Islet of Langerhans (tissue), 1 donor: Measurements from ENCODE around the gene SELENOO.

ENCODE experiments used
- FAIRE-seq: peaks from one replicate; lab custom pipeline; 2011; peaks lifted over from hg19 to GRCh38; lab: Jason Lieb, UNC

The SELENOO gene

DNA sequence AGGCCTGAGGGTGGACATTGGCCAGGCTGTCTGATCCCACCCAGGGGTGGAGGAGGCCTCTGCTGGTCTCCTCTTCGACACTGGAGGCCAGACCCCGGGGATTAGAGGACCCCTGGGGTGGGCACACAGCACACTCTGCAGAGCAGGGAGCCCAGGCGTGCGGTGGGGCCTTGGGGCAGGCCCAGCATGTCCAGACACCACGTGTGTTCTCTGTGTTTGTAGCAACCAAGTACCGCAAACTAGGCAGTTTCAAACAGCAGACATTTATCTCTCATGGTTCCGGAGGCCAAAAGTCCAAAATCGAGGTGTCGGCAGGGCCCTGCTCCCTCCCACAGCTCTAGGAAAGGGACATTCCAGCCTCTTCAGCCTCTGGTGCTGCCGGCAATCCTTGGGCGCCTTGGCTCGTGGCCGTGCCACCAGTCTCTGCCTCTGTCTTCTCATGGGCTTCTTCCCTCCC is 28.8 kb upstream of the SELENOO start:
- no peak for FAIRE-seq

DNA sequence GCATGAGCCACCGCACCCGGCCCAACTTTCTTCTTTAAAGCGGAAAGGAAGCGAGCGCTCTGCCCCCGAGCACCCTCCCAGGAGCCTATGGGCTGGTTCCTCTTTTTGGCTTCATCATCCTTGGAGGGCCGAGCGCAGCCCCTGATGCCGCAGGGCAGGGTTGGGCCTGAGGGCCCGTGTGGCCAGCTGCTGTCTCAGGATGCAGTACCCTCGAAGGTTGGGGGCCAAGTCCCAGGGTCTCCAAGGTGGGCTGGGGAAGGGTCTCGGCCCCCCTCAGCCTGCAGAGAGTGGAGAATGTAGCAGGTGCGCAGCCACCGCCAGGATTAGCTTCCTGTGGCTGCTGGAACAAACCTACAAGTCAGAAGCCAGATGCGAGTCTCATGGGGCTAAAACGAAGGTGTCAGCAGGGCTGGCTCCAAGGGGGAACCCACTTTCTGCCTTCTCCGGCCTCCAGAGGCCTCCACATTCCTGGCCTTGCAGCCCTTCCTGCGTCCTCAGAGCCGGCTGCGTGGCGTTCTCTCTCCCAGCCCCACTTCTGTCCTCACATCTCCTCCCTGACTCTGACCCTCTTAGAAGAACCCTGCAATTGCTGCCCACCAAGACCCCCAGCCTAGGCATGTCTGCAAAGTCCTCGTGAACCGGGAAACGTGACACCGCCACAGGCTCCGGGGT is 27.4 kb upstream of the SELENOO start:
- no peak for FAIRE-seq

DNA sequence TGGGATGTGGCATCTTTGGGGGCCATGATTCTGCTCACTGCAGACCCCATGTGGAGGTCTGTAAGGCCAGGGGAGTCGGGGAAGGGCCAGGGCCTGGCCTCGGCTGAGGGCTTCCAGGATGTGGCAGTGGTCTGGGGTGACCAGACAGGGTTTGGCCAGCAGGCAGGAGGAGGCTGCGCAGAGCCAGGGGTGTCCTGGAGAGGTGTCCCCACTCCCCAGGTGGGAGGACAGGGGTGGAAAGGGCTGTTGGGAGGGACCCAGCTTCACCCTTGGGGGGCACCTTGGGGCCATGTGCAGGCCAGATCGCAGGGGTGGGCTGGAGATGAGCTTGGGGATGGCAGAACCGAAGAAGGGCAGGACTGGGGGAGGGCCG is 26.8 kb upstream of the SELENOO start:
- FAIRE-seq, result no peak

DNA sequence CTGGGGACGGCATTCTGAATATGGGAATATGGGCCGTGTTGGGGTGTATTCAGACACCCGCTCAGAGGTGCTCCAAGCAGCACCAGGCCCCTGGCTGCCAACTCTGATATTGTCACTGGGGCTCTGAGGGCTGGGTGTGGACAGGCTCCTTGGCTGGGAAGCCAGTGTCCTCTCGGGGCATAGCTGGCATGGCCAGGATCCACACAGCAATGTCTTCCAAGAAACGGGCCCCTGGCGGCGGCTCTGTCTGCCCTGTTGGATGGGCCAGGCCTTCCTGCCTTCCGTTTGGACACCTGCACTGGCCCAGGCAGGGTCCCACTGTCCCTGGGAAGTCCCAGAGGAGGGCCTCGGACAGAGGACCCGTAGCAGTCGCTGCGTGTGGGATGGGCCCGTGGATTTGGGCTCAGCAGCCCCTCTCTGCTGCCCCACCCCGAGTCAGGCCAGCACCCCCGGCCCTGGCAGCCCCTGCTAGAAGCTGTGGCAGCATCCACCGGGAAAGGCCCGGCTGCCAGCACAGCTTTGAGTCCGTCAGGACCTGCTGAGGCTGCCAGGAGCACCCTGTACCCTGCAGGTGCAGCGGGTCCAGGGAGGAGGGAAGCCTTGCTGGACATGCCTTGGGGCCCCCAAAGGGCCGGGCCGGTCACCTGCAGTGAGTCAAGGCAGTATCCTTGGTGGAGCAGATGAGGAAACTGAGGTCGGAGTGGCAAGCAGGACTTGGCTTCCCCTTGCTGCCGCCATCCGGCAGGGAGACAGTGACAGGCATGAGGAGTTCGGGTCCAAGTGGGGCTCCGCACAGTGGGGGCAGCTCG is 26.2 kb upstream of the SELENOO start:
- no peak for FAIRE-seq

DNA sequence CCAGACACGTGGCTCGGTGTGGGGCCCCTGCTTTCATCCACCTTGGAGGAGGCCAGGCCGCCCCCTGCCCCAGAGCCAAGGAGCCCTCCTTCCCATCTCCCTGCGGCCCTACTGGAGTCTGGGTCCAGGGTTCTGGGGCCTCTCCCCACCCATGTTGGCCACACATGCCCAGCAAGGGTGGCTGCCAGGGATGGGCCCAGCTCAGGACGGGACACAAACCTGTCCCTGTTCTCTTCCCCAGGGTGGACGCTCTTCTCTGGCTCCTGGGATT is 25.7 kb upstream of the SELENOO start:
- no peak for FAIRE-seq

DNA sequence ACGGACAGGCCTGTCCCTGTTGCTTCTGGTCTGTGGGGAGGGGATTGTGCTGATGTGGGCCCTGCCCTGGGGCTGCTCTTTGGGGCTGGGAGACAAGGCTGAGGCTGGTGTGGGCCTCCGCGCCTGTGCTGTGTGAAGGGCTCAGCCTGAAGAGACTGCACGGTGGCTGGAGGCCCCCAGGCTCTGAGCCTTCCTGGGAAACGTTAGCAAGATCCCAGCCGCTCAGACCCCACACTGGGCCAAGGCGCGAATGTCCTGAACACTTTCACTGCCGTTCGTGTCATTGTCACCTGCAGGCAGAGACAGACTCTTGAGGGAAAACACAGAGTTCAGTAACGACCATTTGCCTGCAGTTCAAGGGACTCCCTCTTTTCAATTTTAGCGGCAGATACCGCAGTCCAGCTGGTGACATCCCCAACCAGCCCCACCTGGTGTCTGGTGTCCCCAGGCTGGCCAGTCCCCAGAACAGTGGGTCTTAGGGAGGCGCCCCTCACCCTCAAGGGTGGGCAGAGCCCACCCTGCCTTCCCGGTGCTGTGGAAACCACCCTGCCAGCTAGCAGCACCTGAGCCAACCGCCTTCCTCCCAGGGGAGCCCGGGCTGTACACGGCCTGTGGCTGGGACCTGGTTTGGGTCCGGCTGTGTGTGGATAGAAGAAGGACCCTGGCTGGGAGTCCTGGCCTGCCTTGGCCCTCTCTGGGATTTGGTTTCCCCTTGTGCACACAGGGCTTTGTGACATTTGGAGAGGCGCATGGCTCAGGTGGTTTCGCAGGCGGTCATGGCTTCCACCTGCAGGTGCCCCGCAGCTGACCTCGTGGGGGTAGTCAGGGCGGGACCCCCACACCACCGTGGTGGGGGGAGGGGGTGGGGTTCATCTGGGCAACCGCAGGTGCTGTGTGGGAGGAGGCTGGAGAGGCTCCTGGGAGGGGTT is 24.6 kb upstream of the SELENOO start:
- no peak for FAIRE-seq

DNA sequence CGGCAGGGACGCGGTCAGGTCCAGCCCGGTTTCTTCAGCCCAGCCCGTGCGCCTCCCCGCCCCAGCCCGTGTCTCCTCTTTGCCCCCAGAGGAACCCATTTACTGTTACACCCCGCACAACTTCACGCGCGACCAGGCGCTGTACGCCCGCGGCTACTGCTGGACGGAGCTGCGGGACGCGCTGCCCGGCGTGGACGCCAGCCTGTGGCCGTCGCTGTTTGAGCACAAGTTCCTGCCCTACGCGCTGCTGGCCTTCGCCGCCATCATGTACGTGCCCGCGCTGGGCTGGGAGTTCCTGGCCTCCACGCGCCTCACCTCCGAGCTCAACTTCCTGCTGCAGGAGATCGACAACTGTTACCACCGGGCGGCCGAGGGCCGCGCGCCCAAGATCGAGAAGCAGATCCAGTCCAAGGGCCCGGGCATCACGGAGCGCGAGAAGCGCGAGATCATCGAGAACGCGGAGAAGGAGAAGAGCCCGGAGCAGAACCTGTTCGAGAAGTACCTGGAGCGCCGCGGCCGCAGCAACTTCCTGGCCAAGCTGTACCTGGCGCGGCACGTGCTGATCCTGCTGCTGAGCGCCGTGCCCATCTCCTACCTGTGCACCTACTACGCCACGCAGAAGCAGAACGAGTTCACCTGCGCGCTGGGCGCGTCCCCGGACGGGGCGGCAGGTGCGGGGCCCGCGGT is 23.8 kb upstream of the SELENOO start:
- no peak for FAIRE-seq

DNA sequence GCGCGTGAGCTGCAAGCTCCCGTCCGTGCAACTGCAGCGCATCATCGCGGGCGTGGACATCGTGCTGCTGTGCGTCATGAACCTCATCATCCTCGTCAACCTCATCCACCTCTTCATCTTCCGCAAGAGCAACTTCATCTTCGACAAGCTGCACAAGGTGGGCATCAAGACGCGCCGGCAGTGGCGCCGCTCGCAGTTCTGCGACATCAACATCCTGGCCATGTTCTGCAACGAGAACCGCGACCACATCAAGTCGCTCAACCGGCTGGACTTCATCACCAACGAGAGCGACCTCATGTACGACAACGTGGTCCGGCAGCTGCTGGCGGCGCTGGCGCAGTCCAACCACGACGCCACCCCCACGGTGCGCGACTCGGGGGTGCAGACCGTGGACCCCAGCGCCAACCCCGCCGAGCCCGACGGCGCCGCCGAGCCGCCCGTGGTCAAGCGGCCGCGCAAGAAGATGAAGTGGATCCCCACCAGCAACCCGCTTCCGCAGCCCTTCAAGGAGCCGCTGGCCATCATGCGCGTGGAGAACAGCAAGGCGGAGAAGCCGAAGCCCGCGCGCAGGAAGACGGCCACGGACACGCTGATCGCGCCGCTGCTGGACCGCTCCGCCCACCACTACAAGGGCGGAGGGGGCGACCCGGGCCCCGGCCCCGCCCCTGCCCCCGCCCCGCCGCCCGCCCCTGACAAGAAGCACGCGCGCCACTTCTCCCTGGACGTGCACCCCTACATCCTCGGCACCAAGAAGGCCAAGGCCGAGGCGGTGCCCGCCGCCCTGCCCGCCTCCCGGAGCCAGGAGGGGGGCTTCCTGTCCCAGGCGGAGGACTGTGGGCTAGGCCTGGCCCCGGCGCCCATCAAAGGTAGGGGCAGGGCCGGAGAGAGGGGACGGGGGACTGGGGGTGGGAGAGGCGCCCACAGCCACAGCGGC is 23.0 kb upstream of the SELENOO start:
- FAIRE-seq, result no peak

DNA sequence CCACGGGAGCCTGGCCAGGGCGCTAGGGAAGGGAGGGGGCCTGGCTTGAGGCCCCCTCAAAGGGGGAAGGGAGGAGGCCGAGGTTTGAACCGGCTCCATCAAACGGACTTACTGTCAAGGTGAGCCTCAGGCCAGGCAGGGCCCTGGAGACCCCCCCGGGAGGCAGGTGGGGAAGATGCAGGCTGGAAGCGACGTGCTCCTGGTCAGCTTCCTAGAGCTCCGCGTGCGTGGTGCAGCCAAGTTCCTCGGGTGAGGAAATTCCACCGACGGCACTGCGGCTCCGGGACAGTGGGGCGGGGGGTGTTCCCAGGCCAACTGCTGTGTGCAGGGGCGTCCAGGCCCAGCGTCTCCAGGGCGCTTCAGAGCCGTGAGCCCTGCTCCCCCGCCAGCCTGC is 22.3 kb upstream of the SELENOO start:
- no peak for FAIRE-seq

DNA sequence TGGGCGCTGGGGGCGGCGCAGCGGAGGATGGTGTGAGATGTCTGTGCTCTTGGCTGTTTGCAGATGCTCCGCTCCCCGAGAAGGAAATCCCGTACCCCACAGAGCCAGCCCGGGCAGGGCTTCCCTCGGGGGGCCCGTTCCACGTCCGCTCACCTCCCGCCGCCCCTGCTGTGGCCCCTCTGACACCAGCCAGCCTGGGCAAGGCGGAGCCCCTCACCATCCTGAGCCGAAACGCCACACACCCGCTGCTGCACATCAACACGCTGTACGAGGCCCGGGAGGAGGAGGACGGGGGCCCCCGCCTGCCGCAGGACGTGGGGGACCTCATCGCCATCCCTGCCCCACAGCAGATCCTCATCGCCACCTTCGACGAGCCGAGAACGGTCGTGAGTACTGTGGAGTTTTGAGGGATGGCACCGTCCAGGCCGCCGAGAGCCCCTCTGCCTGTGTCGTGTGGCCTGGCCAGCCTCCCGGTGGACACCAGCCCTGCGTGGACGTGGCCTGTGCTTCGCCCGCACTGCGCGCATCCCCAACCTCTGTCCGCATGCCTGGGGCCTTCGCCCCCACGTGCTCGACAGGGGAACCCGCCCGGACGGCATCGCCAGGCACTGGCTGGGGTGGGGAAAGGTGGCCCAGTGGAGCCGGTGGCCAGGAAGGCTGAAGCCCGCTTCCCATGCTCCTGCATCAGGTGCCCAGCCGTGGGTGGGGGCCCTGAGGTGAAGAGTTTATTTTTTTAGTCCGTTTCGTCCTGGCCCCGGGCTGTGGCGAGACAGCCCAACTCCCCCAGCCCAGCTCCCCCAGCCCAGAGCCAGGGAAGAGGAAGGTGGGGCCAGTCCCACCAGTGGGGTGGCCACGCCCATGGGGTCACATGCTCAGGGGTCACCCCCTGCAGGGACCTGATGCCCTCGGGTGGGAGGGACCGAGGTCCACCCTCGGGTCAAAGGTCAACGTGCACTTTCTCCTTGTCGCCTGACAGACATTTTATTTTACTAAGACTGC is 21.6 kb upstream of the SELENOO start:
- no peak for FAIRE-seq

DNA sequence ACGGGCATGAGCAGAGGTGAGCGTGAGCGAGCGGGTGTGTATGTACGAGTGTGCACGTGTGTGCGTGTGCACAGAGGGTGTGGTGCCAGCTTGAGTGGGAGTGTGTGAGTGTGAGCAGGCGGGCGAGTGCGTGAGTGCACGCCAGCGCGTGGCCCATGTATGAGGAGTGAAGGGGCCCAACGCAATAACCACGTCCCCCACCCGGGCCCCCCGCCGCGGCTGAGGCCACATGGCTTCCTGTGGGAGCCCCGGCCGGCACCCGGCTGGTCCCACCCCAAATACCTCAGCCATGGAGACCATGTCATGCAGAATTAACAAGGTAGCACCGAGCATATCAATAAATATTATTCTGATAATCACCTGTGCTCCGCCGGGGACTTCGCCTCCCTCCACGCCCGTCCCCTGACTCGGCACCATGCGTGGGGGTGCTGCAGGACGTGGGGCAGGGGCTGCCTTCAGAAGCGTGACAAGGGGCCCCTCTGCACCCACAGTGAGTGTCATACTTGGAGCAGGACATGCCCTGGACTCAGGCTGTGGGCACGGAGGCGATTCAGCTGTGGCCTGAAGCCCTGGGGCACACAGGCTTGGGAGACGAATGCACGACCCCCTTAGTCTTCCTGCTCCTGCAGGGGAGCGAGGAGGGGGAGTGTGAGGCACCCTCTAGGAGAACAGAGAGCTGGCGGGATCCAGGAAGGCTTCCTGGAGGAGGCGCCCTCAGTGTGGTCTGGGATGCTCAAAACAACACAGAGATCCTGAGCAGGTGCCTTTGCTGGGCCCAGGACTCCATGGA is 20.7 kb upstream of the SELENOO start:
- FAIRE-seq, result no peak

DNA sequence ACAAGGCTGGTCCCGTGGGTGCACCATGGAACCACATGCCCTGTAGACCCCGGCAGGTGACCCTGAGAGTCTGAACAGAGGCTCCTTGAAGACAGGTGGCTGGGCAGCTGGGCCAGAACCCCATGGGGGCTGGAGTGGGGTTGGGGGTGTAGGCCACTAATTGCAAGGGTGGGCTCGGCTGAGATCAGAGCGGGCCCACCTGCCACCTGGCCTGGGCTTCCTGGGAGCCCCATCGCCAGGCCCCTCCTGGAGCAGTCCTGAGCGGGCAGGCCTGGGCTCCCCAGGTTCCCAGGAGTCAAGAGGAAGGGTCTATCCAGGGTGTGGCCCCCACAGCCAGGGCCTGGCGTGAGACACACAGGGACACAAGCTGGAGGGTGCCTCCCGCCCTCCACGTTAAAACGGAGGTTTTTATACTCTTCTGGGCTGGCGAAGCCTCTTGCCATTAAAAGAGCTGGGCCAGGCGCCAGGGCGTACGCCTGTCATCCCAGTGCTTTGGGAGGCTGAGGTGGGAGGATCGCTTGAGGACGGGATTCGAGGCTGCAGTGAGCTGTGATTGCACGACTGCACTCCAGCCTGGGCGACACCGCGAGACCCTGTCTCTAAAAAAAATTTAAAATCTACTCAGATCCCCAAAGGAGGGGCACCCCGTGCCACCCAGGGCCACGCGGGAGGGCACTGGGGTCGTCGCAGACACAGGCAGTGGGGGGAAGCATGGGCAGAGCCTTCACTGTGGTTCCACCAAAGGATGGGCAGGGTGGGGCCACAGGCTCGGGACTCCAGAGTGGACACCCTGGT is 19.9 kb upstream of the SELENOO start:
- no peak for FAIRE-seq

DNA sequence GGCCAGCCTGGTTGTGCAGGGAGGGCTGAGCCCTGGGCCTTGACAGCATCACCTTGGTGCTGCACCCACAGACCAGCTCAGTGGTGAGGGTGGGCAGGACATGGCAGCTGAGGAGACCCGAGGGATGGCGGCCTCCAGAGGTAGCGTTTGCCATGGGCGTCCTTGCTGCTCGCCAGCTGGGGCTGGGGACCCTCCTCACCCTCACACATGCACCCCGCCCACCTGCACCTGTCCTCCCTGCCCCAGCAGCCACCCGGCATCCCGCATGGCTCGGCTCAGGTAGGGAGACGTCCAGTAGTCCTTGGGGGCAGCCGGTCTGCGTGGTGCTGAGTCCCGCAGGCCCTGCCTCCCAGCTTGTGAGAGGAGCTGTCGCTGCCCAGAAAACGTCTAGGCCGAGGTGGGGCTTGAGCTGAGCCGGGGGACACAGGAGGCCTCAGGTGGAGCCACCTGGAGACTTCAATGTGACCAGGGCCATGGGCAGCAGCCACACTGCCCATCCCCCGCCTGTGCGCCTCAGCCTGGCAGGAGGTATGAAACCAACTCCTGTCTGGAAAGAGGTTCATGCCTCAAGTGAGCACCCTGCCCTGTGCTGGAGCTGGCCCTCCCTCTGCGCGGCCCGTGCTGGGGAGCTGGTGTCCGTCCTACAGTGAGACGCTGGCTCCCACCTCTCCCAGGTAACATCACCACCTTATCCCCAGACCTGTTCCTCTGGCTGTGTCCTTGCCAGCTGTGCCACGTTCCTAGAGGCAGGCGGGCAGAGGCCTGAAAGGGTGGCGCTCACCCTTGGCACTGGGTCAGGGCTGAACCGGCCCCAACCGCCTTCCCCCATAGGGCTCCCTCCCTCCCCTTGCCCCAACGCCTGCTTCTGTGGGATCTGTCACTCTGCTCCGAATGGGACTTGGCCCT is 18.4 kb upstream of the SELENOO start:
- no peak for FAIRE-seq

DNA sequence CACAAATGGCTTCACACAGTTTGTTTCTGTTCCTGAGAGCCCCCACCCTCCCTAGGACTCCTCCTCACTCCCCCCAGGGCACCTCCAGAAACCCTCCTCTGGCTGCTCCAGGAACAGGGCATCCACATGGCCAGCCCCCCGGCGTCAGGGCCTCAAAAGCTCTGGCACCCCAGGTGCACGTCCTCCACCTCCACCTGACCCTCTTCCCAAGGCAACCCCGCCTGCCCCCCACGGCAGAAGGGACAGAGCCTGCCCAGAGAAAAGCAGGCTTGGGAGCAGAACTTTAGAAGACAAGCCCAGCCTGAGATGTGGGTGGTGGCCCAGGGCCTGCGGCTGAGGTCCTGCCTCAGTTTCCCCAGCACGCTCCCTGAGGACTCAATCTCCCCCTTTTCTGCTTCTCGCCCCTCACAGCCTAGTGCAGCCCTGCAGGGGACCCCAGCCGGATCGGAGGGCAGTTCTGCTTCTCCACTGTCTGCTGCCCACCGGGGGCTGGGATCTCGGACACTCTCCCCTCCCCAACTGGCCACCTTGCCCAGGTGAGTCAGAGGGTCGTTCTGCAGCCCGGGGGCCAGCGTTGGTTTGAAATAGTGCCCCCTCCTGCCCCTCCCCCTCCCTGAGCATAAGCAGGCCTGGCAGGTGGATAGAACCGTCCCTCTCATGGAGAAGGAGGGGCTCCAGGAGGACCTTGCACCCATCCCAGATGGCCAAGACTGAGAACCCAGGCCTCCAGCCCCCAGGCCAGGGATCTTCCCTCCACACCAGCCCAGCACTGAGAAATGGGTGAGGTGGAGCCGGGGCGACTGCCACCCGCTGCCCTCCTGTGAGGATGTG is 17.5 kb upstream of the SELENOO start:
- no peak for FAIRE-seq

DNA sequence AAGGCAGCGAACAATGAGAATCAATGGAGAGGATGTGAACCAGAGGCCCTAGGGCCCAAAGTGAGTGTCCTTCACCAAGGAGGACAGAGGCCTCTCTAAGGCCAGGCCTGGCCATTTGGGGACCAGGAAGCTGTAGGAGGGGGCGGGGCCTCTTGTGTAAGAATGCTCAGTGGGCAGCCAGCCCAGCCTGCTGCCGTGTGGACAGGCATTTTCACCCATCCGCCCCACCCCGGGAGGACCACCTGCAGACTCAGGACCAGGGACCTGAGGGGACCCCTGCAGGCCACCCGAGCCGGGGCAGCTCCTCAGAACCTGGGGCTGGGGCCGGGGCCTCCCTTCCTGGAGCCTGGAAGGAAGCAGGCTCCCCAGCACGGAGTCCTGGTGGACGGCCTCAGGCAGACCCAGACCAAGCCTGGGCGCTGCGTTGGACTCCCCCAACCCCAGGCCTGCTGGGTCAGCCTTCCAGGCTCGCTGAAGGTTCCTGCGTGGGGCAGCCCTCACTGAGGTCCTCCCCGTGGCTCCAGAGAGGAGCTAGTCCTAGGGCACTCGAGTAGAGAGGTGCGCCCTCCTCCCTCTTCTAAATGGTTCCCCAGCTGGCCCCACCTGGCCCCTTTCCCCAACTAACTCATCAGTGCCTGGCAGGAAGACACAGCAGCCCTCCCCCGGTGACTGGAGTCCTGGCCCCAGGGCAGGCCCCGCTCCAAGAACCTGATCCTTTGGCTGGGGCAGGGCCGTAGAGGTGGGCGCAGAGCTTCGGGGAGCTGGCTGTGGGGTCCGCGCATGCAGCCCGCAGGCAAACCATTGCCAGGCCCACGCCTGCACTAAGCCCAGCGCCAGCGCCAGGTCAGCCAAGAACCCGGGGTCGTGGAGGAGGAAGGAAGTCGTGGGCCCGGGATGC is 16.6 kb upstream of the SELENOO start:
- FAIRE-seq, result no peak
